ENCODE measurements around the gene RPS6KA2. TPM values are rescaled to one million over a fixed set of nuclear protein-coding genes. Genes with fewer than 3 reads are reported as not detected.

Gene RPS6KA2
- total and polyA plus RNA-seq, 2 donors (not counting 1 experiment from before 2014, with no cell fraction given), result 2.2 to 16.0 TPM

DNA sequence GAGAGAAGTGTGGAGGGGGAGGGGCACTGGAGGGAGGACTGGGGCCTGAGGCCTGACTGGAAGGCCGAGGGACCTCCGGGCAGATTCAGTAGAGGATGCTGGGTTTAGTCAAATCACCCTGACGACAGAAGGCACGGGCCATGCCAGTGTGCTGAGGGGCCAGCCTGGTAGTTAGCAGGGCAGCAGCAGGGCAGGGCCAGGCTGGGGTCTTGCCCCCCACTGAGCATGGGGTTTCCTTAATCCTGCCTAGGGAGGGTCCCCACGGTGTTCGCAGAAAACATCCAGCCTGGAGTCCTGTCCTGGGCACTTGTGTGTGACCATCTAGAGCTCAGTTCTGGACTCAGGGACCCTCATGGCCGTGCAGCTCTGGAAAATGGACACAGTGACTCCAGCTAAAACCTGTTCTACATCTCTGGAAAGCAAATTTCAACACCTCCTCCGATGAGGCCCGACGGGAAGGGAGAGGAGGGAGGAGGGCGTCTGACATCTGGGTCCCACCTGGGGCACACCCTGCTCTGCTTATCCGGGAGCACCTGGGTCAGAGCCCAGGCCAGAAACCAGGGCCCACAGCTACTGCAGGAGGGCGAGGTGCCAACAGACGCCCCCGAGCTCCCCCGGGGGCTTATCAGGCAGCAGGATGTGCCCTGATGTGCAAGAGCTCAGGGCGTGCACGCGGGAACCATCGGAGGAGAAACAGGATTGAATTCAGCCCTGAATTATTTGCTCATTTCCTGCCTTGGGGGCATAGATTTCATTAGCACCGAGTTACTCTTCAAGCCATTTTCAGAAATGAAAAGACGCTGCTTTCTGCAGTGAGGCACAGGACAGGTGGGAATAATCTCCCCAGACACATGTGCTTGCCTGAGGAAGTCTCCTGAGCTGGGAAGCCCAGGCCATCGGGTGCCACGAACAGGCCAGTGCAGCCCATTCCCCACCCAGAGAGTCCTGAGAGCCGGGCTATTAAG is 166.3 kb downstream of the RPS6KA2 start:
- DNase-seq (no peak), ATAC-seq (ENCODE audit: low read depth) (no peak)
- TF ChIP-seq, protein P1, sequence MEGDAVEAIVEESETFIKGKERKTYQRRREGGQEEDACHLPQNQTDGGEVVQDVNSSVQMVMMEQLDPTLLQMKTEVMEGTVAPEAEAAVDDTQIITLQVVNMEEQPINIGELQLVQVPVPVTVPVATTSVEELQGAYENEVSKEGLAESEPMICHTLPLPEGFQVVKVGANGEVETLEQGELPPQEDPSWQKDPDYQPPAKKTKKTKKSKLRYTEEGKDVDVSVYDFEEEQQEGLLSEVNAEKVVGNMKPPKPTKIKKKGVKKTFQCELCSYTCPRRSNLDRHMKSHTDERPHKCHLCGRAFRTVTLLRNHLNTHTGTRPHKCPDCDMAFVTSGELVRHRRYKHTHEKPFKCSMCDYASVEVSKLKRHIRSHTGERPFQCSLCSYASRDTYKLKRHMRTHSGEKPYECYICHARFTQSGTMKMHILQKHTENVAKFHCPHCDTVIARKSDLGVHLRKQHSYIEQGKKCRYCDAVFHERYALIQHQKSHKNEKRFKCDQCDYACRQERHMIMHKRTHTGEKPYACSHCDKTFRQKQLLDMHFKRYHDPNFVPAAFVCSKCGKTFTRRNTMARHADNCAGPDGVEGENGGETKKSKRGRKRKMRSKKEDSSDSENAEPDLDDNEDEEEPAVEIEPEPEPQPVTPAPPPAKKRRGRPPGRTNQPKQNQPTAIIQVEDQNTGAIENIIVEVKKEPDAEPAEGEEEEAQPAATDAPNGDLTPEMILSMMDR (IDR thresholded peaks at IDR 0.05), result no peak
- no peak for TF ChIP-seq EZH2 (IDR thresholded peaks at IDR 0.05; ENCODE audit: borderline replicate concordance, insufficient read depth, low read depth, low read length, poor library complexity, severe bottlenecking)
- intact Hi-C loops (cut with micrococcal nuclease), result no loop called here
- H3K9ac ChIP-seq (ENCODE audit: low read length), result no peak overlapping the region
- peaks cover 37 to 45% of the 10 kb centered on the region in 2 donors for H3K4me1 ChIP-seq (ENCODE audit: control insufficient read depth in 2 of 2, insufficient read depth in 2 of 2, low read length in 2 of 2)
- Mint-ChIP-seq H3K27ac (peak overlapping the region; percentile 32), H3K27me3 (no peaks in the 10 kb centered on the region), H3K4me3 (peak overlapping the region; percentile 41), H3K9me3 (ENCODE audit: insufficient read depth) (peaks cover 2% of the 10 kb centered on the region), H3K4me1 (peaks cover 39% of the 10 kb centered on the region)
- no peaks in the 10 kb centered on the region for H4K20me1 ChIP-seq (ENCODE audit: control insufficient read depth, insufficient read depth, low read length, poor library complexity, severe bottlenecking)
- H3K27me3 ChIP-seq (replicated peaks in 1 of 4; ENCODE audit: control extremely low read depth in 1 of 4, control insufficient read depth in 3 of 4, insufficient read depth in 4 of 4, low read length in 3 of 4), result no peaks in the 10 kb centered on the region
- POLR2A ChIA-PET, result no interaction called here
- H2AFZ ChIP-seq (ENCODE audit: insufficient read depth, low read depth, low read length, poor library complexity, severe bottlenecking), result peak overlapping the region; percentile 55
- H3K36me3 ChIP-seq (replicated peaks in 1 of 2; ENCODE audit: control extremely low read depth in 1 of 2, control insufficient read depth in 1 of 2, extremely low read depth in 1 of 2, insufficient read depth in 2 of 2, low read length in 1 of 2), result no peaks in the 10 kb centered on the region
- H3K79me2 ChIP-seq (ENCODE audit: control insufficient read depth, insufficient read depth, low read length), result no peaks in the 10 kb centered on the region
- H3K4me2 ChIP-seq (replicated peaks; ENCODE audit: low read depth, low read length, poor library complexity, severe bottlenecking), result peak overlapping the region; percentile 62
- H3K4me3 ChIP-seq (ENCODE audit: control extremely low read depth in 1 of 5, extremely low read depth in 1 of 5, insufficient read depth in 1 of 5, low read depth in 2 of 5, low read length in 4 of 5), result no peak overlapping the region
- WGBS (ENCODE audit: insufficient coverage), result 39% methylated on average over 23 of the region's 25 CpGs
- peaks cover 0 to 4% (median 0%) of the 10 kb centered on the region in 3 donors for H3K9me3 ChIP-seq (ENCODE audit: control extremely low read depth in 1 of 3, control insufficient read depth in 2 of 3, insufficient read depth in 1 of 3, low read length in 2 of 3)
- CTCF ChIA-PET, result interaction anchor here (1.8 kb wide), 1 partner anchor 19 kb away, joined by 4 read pairs; no protein-coding TSS in a partner anchor
- H3K27ac ChIP-seq (ENCODE audit: low read length in 2 of 2), result no peak overlapping the region

- Histone ChIP-seq H3K4me3 (ENCODE audit: control extremely low read depth in 1 of 5, extremely low read depth in 1 of 5, insufficient read depth in 1 of 5, low read depth in 2 of 5, low read length in 4 of 5) (no peak overlapping the region), H3K4me2 (replicated peaks; ENCODE audit: low read depth, low read length, poor library complexity, severe bottlenecking) (no peak overlapping the region), H3K27ac (ENCODE audit: low read length in 2 of 2) (no peak overlapping the region), H3K79me2 (ENCODE audit: control insufficient read depth, insufficient read depth, low read length) (no peaks in the 10 kb centered on the region), H2AFZ (ENCODE audit: insufficient read depth, low read depth, low read length, poor library complexity, severe bottlenecking) (no peak overlapping the region), H4K20me1 (ENCODE audit: control insufficient read depth, insufficient read depth, low read length, poor library complexity, severe bottlenecking) (no peaks in the 10 kb centered on the region), H3K36me3 (replicated peaks in 1 of 2; ENCODE audit: control extremely low read depth in 1 of 2, control insufficient read depth in 1 of 2, extremely low read depth in 1 of 2, insufficient read depth in 2 of 2, low read length in 1 of 2) (no peaks in the 10 kb centered on the region), H3K27me3 (replicated peaks in 1 of 4; ENCODE audit: control extremely low read depth in 1 of 4, control insufficient read depth in 3 of 4, insufficient read depth in 4 of 4, low read length in 3 of 4) (no peaks in the 10 kb centered on the region), H3K9ac (ENCODE audit: low read length) (no peak overlapping the region), H3K4me1 (ENCODE audit: control insufficient read depth in 2 of 2, insufficient read depth in 2 of 2, low read length in 2 of 2) (peaks cover 37 to 44% of the 10 kb centered on the region in 2 donors), H3K9me3 (ENCODE audit: control extremely low read depth in 1 of 3, control insufficient read depth in 2 of 3, insufficient read depth in 1 of 3, low read length in 2 of 3) (peaks cover 0 to 4% (median 0%) of the 10 kb centered on the region in 3 donors)
- Mint-ChIP-seq H3K27ac (no peak overlapping the region), H3K9me3 (ENCODE audit: insufficient read depth) (peaks cover 2% of the 10 kb centered on the region), H3K27me3 (no peaks in the 10 kb centered on the region), H3K4me3 (no peak overlapping the region), H3K4me1 (peaks cover 39% of the 10 kb centered on the region)
- WGBS (ENCODE audit: insufficient coverage), result 92% methylated on average over 9 of the region's 10 CpGs
- DNase-seq (no peak), ATAC-seq (ENCODE audit: low read depth) (no peak)
- TF ChIP-seq, protein P1 (IDR thresholded peaks at IDR 0.05), result no peak
- no peak for TF ChIP-seq EZH2 (IDR thresholded peaks at IDR 0.05; ENCODE audit: borderline replicate concordance, insufficient read depth, low read depth, low read length, poor library complexity, severe bottlenecking)
- intact Hi-C loops (cut with micrococcal nuclease), result no loop called here
- ChIA-PET POLR2A (no interaction called here), CTCF (interaction anchor here (1.8 kb wide), 1 partner anchor 18 kb away, joined by 4 read pairs; no protein-coding TSS in a partner anchor)
Observed at GRCh38 chr6:166459906-166460305, 167.1 kb downstream of the RPS6KA2 start.

Measured in B cell (primary cell).